Fibroblast of peridontal ligament (primary cell): ENCODE results near the gene ADAMTS16.

ENCODE experiments used
- DNase-seq: peaks from one replicate; pipeline ENCODE4 v3.0.0-alpha.2; 2010; ENCODE audit errors: extremely low read depth

ADAMTS16 gene

GRCh38 chr5:5314626-5315025 is 174.5 kb downstream of the ADAMTS16 start:
- no peak for DNase-seq

GRCh38 chr5:5315068-5315980 is 175.2 kb downstream of the ADAMTS16 start:
- no peak for DNase-seq

GRCh38 chr5:5316334-5316733 is 176.2 kb downstream of the ADAMTS16 start:
- no peak for DNase-seq

GRCh38 chr5:5317976-5318375 is 177.8 kb downstream of the ADAMTS16 start:
- no peak for DNase-seq

GRCh38 chr5:5318426-5319190 is 178.5 kb downstream of the ADAMTS16 start:
- no peak for DNase-seq

- DNase-seq: no peak
Measured at GRCh38 chr5:5320062-5320805, 180.1 kb downstream of the ADAMTS16 start.

- DNase-seq: no peak
Measured at GRCh38 chr5:5321137-5321536, 181.0 kb downstream of the ADAMTS16 start.

- DNase-seq: no peak
Measured at GRCh38 chr5:5323551-5323950, 183.4 kb downstream of the ADAMTS16 start.

- DNase-seq: no peak
Measured at GRCh38 chr5:5326115-5326758, 186.1 kb downstream of the ADAMTS16 start.

- DNase-seq: no peak
Measured at GRCh38 chr5:5327126-5327525, 187.0 kb downstream of the ADAMTS16 start.

- DNase-seq: no peak
Measured at GRCh38 chr5:5330728-5331452, 190.8 kb downstream of the ADAMTS16 start.

- DNase-seq: no peak
Measured at GRCh38 chr5:5331848-5332247, 191.7 kb downstream of the ADAMTS16 start.

GRCh38 chr5:5332287-5332686 is 192.2 kb downstream of the ADAMTS16 start:
- no peak for DNase-seq

- DNase-seq: no peak
Measured at GRCh38 chr5:5335107-5335506, 195.0 kb downstream of the ADAMTS16 start.

- DNase-seq: no peak
Measured at GRCh38 chr5:5335700-5336264, 195.7 kb downstream of the ADAMTS16 start.

- no peak for DNase-seq
Measured at GRCh38 chr5:5339257-5339656, 199.1 kb downstream of the ADAMTS16 start.

GRCh38 chr5:5340206-5340729 is 200.1 kb downstream of the ADAMTS16 start:
- peak; percentile 59 for DNase-seq

GRCh38 chr5:5341531-5342292 is 201.6 kb downstream of the ADAMTS16 start:
- no peak for DNase-seq

GRCh38 chr5:5342784-5343183 is 202.7 kb downstream of the ADAMTS16 start:
- no peak for DNase-seq

GRCh38 chr5:5343568-5343967 is 203.4 kb downstream of the ADAMTS16 start:
- no peak for DNase-seq
